Amniotic stem cell (primary cell): ENCODE results near the gene NELL1.

Experiments
- DNase-seq: peaks from one replicate; lab custom pipeline; 2025; lab: John Stamatoyannopoulos, UW

NELL1 gene

GRCh38 chr11:20966489-20966888, 297.1 kb downstream of the NELL1 start:
- no peak for DNase-seq

GRCh38 chr11:20973940-20974559, 304.7 kb downstream of the NELL1 start:
- no peak for DNase-seq

DNA sequence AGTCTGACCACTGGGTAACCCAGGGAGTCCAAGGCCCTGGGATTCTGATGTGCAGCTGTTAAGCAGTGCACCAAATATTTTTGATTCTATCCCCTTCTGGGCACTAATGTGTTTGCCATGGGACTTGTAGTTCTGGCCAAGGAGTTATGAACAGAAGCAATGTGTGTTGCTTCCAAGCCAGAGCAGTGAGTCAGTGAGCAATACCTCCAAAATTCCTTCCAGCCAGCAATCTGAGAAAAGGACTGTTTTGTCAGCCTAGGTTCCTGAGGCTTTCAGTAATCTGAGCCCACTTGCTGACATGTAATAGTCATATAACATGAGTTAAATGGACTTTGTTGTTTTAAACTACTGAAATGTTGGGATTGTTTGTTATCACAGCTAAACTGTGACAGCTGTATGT, 311.4 kb downstream of the NELL1 start:
- no peak for DNase-seq

DNA sequence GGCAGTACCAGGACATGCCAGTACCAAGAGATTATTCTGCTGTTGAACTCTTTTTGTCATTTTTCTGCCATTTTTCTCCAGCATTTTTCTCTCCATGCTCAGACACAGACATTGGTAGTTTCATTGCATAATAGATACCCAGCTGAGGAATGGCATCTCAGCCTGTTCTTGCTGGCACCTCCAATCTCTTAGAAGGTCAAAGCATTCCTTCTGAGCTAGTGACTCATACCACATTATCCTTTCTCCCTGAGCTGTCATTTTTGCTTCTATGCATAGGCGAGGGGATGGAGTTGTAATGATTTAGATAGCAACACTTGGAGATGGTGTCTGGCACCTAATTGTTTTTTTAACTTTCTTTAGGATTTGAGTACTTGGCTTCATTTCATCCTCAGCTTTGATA, 321.1 kb downstream of the NELL1 start:
- no peak for DNase-seq

GRCh38 chr11:20991471-20991870, 322.1 kb downstream of the NELL1 start:
- no peak for DNase-seq

DNA sequence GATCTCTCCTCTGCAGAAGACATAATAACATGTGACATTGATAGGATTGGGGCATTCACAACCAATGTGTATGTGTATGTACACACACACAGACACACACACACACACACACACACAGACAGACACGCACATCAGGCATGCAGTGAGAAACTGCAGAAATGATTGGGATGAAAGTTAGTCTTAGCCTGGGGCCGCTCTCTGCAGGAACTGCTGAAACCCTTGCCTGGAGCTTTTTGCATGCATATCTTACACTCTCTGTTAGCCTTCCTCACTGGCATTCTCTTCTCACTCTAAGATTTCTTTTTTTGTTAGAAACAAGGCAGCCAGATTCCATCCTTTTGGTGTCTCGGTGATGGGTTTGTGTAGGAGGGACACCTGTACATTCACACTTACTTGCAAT, 337.9 kb downstream of the NELL1 start:
- no peak for DNase-seq

GRCh38 chr11:21018248-21018647, 348.9 kb downstream of the NELL1 start:
- no peak for DNase-seq

GRCh38 chr11:21026685-21027084, 357.3 kb downstream of the NELL1 start:
- DNase-seq, result no peak

- DNase-seq, result no peak
Observed at GRCh38 chr11:21037850-21038249, 368.5 kb downstream of the NELL1 start.

GRCh38 chr11:21038801-21039200, 369.4 kb downstream of the NELL1 start:
- no peak for DNase-seq

- DNase-seq, result no peak
Observed at GRCh38 chr11:21040630-21041029, 371.2 kb downstream of the NELL1 start.

GRCh38 chr11:21048626-21049025, 379.2 kb downstream of the NELL1 start:
- DNase-seq, result no peak

DNA sequence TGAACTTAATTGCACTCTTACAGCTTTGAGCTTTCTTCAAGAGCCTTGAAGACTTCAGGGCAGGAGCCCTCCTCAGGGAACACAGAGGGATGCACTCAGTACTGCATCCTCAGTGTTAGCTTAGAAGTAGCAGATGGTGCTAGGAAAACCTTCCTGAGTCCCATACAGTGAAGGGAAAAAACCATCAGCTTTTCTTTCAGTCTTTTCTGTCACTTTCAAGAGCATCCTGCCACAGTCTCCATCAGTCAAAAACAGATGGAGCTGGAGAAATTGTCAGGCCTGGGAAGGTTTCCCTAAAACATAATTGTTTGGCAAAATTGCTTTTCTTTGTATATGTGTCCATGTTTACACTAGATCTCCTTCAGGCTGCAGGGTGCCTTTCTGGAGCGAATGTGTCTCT, 384.1 kb downstream of the NELL1 start:
- no peak for DNase-seq

- DNase-seq, result no peak
Observed at GRCh38 chr11:21056644-21057043, 387.3 kb downstream of the NELL1 start.

GRCh38 chr11:21059879-21060278, 390.5 kb downstream of the NELL1 start:
- DNase-seq, result no peak

- DNase-seq, result no peak
Observed at GRCh38 chr11:21066030-21066429, 396.6 kb downstream of the NELL1 start.

DNA sequence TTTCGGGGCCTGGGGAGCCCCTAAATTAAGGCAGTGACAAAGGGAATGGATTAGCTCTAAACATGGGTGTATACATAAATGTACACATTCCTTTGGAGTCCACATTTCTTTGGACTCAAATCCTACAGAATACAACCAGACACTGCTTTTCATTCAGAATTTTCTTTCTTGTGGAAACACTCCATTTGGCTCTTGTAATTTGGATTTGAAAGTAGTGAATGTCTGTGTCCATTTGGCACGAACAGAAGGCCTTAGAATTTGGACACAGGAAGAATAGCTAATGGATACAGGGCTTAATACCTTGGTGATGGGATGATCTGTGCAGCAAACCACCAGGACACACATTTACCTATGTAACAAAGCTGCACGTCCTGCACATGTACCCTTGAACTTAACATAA, 399.5 kb downstream of the NELL1 start:
- no peak for DNase-seq

DNA sequence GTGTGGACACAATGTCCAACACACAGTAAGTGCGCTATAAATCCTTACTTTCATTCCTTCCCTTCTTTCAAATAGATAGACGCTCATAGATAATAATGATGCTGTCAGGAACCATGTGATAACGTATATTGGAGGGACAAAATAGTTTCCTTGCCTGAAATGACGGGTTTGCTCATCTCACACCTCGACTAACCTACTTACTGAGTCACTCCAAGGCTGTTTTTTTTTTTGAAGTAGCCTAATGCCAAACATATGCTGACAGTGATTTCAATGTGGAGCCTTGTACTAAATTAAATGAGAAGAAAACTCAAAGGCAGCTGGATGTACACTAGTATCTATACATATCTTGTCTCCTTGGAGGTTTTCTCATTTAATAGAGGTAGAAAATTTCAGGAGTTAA, 400.5 kb downstream of the NELL1 start:
- DNase-seq, result no peak

GRCh38 chr11:21072558-21072957, 403.2 kb downstream of the NELL1 start:
- no peak for DNase-seq

- DNase-seq, result no peak
Observed at GRCh38 chr11:21082853-21083252, 413.5 kb downstream of the NELL1 start.

GRCh38 chr11:21088930-21089329, 419.5 kb downstream of the NELL1 start:
- no peak for DNase-seq

DNA sequence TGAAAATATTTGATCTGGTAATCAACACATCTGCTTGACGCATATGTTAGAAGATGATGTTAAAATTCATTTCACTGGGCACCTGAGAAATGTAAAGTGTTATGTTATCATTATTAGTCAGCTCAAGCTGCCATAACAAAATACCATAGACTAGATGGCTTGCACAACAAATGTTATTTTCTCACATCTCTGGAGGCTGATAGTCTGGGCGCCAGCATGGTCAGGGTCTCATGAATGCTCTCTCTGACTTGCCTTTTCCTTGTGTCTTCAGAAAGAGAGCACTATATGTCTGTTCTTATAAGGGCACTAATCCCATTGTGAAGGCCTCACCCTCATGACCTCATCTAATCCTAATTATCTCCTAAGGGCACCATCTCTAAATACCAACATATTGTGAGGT, 435.3 kb downstream of the NELL1 start:
- no peak for DNase-seq

GRCh38 chr11:21105196-21105917, 436.0 kb downstream of the NELL1 start:
- no peak for DNase-seq

DNA sequence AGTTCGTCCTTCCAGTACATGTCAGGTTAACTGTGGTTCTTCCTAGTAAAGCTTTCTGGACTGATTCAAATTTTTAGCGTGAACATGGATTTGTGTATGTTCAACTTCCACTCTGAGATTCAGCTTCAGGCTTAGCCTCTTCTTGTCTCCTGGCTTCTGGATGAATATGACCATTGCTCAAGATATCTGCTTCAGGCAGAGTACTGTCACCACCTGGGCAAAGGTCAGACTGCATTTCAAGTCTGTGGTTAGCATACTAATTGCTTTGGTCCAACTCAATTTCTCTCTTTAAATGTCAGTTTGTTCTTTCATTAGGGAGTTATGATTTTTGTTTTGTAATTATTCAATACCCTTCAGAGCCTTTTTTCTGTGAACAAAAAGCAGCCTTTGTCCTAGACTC, 440.0 kb downstream of the NELL1 start:
- no peak for DNase-seq
